ENCODE results near the gene PTCSC3.

- no peak for TF ChIP-seq CTCF (IDR thresholded peaks at IDR 0.05; ENCODE audit: low read length)
- TF ChIP-seq EZH2 (IDR thresholded peaks at IDR 0.05; ENCODE audit: borderline replicate concordance, low read length): no peak
Measured at GRCh38 chr14:36129181-36129580, 47.3 kb downstream of the PTCSC3 start.

Data from OCI-LY1 (cell line).